ENCODE results near the gene EPSTI1. TPM values are rescaled to one million over a fixed set of nuclear protein-coding genes. Genes with fewer than 3 reads are reported as not detected.
"Not testable (repeated sequence)": the region's sequence is repeated elsewhere in the genome, so short reads cannot be mapped to it uniquely, and the experiment has no call there.

Gene EPSTI1
- polyA plus RNA-seq, 4 donors = 10.6 to 15.4 (median 12.1) TPM

DNA sequence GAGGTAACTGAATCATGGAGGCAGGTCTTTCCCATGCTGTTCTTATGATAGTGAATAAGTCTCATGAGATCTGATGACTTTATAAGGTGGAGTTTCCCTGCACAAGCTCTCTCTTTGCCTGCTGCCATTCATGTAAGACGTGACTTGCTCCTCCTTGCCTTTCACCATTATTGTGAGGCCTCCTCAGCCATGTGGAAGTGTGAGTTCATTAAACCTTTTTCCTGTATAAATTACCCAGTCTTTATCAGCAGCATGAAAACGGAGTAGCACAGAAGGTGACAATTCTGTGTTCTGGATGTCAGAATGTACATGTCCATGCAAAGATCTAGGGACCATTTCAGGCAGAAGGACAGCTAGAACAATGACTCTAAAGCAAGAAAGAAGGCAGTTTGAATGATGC, 129.7 kb downstream of the EPSTI1 start:
- DNase-seq (ENCODE audit: low read depth in 4 of 4, low spot score in 2 of 4) = not testable (repeated sequence)

- DNase-seq (ENCODE audit: low read depth in 4 of 4, low spot score in 2 of 4) = no peak
Observed at GRCh38 chr13:42860485-42860884, 131.6 kb downstream of the EPSTI1 start.

DNA sequence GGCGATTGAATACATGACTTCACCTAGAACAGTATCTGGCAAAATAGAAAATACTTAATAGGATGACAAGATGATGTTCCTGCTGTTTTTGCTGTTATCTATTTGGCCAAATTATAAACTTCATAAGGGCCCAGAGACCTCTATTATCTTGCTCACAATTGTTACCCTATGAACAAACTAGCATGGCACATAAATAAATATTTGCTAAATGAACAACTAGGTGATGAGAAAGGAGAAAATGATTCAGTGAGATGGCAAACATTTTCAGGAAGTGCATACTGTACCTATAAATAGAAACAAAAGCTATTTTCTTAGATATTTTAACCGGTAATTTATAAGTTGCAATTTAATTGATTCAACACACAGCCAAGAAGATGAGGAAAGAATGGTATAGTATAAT, 132.3 kb downstream of the EPSTI1 start:
- no peak for DNase-seq (ENCODE audit: low read depth in 4 of 4, low spot score in 2 of 4)

- DNase-seq (ENCODE audit: low read depth in 4 of 4, low spot score in 2 of 4) = no peak
Observed at GRCh38 chr13:42855410-42855809, 136.6 kb downstream of the EPSTI1 start.

- DNase-seq (ENCODE audit: low read depth in 4 of 4, low spot score in 2 of 4) = no peak
Observed at GRCh38 chr13:42852136-42852535, 139.9 kb downstream of the EPSTI1 start.

GRCh38 chr13:42849200-42849599, 142.8 kb downstream of the EPSTI1 start:
- no peak for DNase-seq (ENCODE audit: low read depth in 4 of 4, low spot score in 2 of 4)

DNA sequence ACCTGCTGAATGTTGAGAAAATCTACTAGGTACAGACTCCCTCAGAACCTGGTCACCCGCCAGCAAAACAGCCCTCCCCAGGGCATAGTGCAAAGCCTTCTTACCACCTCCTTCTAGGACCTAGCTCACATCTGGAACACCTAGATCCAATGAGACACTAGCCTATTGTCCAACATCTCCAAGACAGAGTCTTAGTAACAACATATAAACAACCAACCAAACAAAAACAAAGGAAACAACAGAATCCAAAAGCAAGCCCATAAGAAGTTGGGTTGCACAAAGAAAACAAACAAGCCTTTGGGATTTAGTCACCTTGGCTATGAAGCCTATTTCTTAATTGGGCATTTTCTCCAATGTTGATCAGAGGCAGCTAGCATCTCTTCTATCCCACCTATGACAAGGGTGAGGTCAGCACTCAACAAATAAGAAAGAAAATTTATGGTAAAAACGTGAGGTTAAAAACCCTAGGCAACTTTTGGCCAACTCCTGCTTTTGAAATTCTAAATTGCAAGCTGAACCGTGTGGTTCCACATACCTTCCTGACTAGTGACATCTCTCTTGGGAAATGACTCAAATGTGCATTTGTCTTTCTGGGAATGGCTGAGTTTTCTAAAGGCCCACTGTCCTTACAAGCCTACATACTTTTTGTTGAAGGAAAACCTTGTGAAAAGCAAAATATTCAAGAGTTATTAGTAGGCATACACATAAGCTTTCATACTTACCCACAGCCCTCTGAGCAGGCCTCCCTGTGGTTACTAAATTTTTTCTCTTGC, 144.0 kb downstream of the EPSTI1 start:
- DNase-seq (ENCODE audit: low read depth in 4 of 4, low spot score in 2 of 4) = no peak

DNA sequence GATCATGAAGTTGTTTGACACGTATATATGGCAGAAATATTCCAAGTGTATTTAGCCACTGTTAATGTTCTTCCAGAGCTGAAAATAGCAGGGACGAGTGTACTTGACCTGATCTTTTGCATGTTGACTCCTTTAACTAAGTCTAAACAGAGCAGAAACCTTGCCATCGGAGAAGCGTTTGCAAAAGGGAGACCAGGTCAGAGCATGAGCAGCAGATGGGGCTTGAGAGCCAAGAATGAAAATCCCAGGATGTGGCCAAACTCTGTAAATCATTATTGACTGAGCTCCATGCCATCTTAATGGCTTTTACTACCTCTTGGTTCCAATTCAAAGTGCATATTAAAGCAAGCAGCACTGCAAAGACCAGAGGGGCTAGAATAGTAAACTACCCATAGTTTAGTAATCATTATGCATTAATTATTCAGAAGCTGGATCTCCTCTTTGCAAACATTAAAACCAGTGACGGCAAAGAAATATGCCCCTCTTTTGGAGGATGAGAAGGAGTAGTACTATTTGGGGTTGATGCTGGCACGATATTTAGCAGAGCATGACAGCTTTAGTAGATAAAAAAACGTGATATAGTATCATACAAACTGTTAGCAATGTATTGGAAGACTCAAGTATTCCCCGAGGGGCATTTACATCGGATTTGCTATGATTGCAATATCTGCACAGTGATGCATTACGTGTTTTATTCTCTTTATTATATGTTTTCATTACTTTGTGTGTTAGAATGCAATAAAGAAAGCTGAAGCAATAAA, 154.9 kb downstream of the EPSTI1 start:
- DNase-seq (ENCODE audit: low read depth in 4 of 4, low spot score in 2 of 4) = peak in 2 of 4 donors; percentile 3 to 47

Other genes with a start within 250 kb of the EPSTI1 start
- under 1 TPM in 1 of 4 donors, not detected in 3; 0.05 TPM for gene FAM216B, start 210.7 kb downstream of the EPSTI1 start, polyA plus RNA-seq (ENCODE audit: insufficient read length in 4 of 4)
- 10 to 100 TPM; 19.9 to 31.9 (median 28.5) TPM for gene DNAJC15, start 31.3 kb upstream of the EPSTI1 start, polyA plus RNA-seq (ENCODE audit: insufficient read length in 4 of 4)

Measured in left renal cortex interstitium (tissue), 4 donors.